ENCODE data around the gene ARHGEF11.
"Not testable (repeated sequence)": the region's sequence is repeated elsewhere in the genome, so short reads cannot be mapped to it uniquely, and the experiment has no call there.

The ARHGEF11 gene

GRCh38 chr1:156939786-156940334, 105.7 kb downstream of the ARHGEF11 start:
- DNase-seq = no peak
- in situ Hi-C loops (cut with MboI; ENCODE audit: low pct_unique_long_range_greater_than_20kb, low sequenced_read_pairs) = no loop called here

- in situ Hi-C loops (cut with MboI; ENCODE audit: low pct_unique_long_range_greater_than_20kb, low sequenced_read_pairs) = no loop called here
- DNase-seq = no peak
Observed at GRCh38 chr1:156938813-156939212, 106.7 kb downstream of the ARHGEF11 start.

- DNase-seq = no peak
- in situ Hi-C loops (cut with MboI; ENCODE audit: low pct_unique_long_range_greater_than_20kb, low sequenced_read_pairs) = no loop called here
Observed at GRCh38 chr1:156937883-156938282, 107.7 kb downstream of the ARHGEF11 start.

GRCh38 chr1:156936721-156937220, 108.8 kb downstream of the ARHGEF11 start:
- DNase-seq = no peak
- in situ Hi-C loops (cut with MboI; ENCODE audit: low pct_unique_long_range_greater_than_20kb, low sequenced_read_pairs) = no loop called here

GRCh38 chr1:156936191-156936590, 109.4 kb downstream of the ARHGEF11 start:
- in situ Hi-C loops (cut with MboI; ENCODE audit: low pct_unique_long_range_greater_than_20kb, low sequenced_read_pairs) = no loop called here
- DNase-seq = no peak

GRCh38 chr1:156935505-156936128, 109.9 kb downstream of the ARHGEF11 start:
- in situ Hi-C loops (cut with MboI; ENCODE audit: low pct_unique_long_range_greater_than_20kb, low sequenced_read_pairs) = no loop called here
- DNase-seq = no peak

- in situ Hi-C loops (cut with MboI; ENCODE audit: low pct_unique_long_range_greater_than_20kb, low sequenced_read_pairs) = no loop called here
- no peak for DNase-seq
Observed at GRCh38 chr1:156933136-156933535, 112.4 kb downstream of the ARHGEF11 start.

GRCh38 chr1:156931974-156932710, 113.4 kb downstream of the ARHGEF11 start:
- no peak for DNase-seq
- in situ Hi-C loops (cut with MboI; ENCODE audit: low pct_unique_long_range_greater_than_20kb, low sequenced_read_pairs) = no loop called here

- in situ Hi-C loops (cut with MboI; ENCODE audit: low pct_unique_long_range_greater_than_20kb, low sequenced_read_pairs) = no loop called here
- no peak for DNase-seq
Observed at GRCh38 chr1:156931211-156931952, 114.2 kb downstream of the ARHGEF11 start.

GRCh38 chr1:156930483-156930882, 115.1 kb downstream of the ARHGEF11 start:
- DNase-seq = no peak
- in situ Hi-C loops (cut with MboI; ENCODE audit: low pct_unique_long_range_greater_than_20kb, low sequenced_read_pairs) = no loop called here

- DNase-seq = no peak
- in situ Hi-C loops (cut with MboI; ENCODE audit: low pct_unique_long_range_greater_than_20kb, low sequenced_read_pairs) = no loop called here
Observed at GRCh38 chr1:156929596-156930238, 115.8 kb downstream of the ARHGEF11 start.

- no peak for DNase-seq
- in situ Hi-C loops (cut with MboI; ENCODE audit: low pct_unique_long_range_greater_than_20kb, low sequenced_read_pairs) = no loop called here
Observed at GRCh38 chr1:156928043-156928602, 117.4 kb downstream of the ARHGEF11 start.

- in situ Hi-C loops (cut with MboI; ENCODE audit: low pct_unique_long_range_greater_than_20kb, low sequenced_read_pairs) = no loop called here
Observed at GRCh38 chr1:156927215-156928042, 118.1 kb downstream of the ARHGEF11 start.

GRCh38 chr1:156926695-156927094, 118.8 kb downstream of the ARHGEF11 start:
- DNase-seq; in situ Hi-C loops (cut with MboI; ENCODE audit: low pct_unique_long_range_greater_than_20kb, low sequenced_read_pairs): not testable (repeated sequence)

More at GRCh38 chr1:156927215-156928042, 118.1 kb downstream of the ARHGEF11 start:
- DNase-seq = peak; percentile 77

- in situ Hi-C loops (cut with MboI; ENCODE audit: low pct_unique_long_range_greater_than_20kb, low sequenced_read_pairs) = no loop called here
- peak; percentile 93 for DNase-seq
Observed at GRCh38 chr1:156926175-156926574, 119.4 kb downstream of the ARHGEF11 start.

GRCh38 chr1:156925154-156926010, 120.2 kb downstream of the ARHGEF11 start:
- DNase-seq = no peak
- in situ Hi-C loops (cut with MboI; ENCODE audit: low pct_unique_long_range_greater_than_20kb, low sequenced_read_pairs) = no loop called here

GRCh38 chr1:156924478-156925153, 120.9 kb downstream of the ARHGEF11 start:
- DNase-seq = no peak
- in situ Hi-C loops (cut with MboI; ENCODE audit: low pct_unique_long_range_greater_than_20kb, low sequenced_read_pairs) = no loop called here

Measured in KBM-7 (cell line).